Left ventricle myocardium inferior (tissue), 1 donor: ENCODE measurements around the gene PNMT. TPM values are rescaled to one million over a fixed set of nuclear protein-coding genes. Genes with fewer than 3 reads are reported as not detected.

ENCODE experiments used
- DNase-seq: peaks from one replicate; pipeline ENCODE4 v3.0.0-alpha.2; 2020
- H3K27ac ChIP-seq: fragments of 200-600 bp; replicated peaks from 2 replicates; pipeline ENCODE4 v1.8.0; 2021
- H3K27me3 ChIP-seq: fragments of 200-600 bp; 2 replicates; pipeline ENCODE4 v1.8.0; 2021; ENCODE audit warnings: low read depth
- H3K36me3 ChIP-seq: fragments of 200-600 bp; 2 replicates; pipeline ENCODE4 v1.8.0; 2021
- H3K4me1 ChIP-seq: fragments of 200-600 bp; 2 replicates; pipeline ENCODE4 v1.8.0; 2021
- H3K4me3 ChIP-seq: fragments of 200-600 bp; 2 replicates; pipeline ENCODE4 v1.8.0; 2021; ENCODE audit warnings: mild to moderate bottlenecking, moderate library complexity
- H3K9me3 ChIP-seq: fragments of 200-600 bp; replicated peaks from 2 replicates; pipeline ENCODE4 v1.8.0; 2021
- intact Hi-C: fragments of 100-400 bp; cut with micrococcal nuclease; formaldehyde crosslinking; loops from one replicate; pipeline ENCODE4 v1.11.0; 2022
- long read RNA-seq: library from polyadenylated mRNA; unstranded; transcript quantifications from one replicate; pipeline ENCODE4 v2.0.0, GENCODE V29; 2021
- total RNA-seq: library from RNA; stranded (reverse); fragmentation: NEBNext Ultra II Directional; extraction: Animal tissue kit (Norgen Biotek cat#: 25700); gene quantifications from one replicate; pipeline ENCODE4 v1.2.1, GENCODE V29; 2021
- TF ChIP-seq, protein P1 (sequence below): fragments of 200-600 bp; IDR thresholded peaks from 2 replicates; pipeline ENCODE4 v1.8.0; 2021; ENCODE audit warnings: antibody characterized with exemption, mild to moderate bottlenecking, borderline replicate concordance
- donor health status: DM: no; HTN: yes; CAD: no; lungs with severe emphysema.

Gene PNMT, protein sequence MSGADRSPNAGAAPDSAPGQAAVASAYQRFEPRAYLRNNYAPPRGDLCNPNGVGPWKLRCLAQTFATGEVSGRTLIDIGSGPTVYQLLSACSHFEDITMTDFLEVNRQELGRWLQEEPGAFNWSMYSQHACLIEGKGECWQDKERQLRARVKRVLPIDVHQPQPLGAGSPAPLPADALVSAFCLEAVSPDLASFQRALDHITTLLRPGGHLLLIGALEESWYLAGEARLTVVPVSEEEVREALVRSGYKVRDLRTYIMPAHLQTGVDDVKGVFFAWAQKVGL
- total RNA-seq: 7.6 TPM
- long read RNA-seq, partial matches to known transcripts: 1 of 3 reads
- long read RNA-seq, other reads (novel, unspliced or antisense): 1 of 3 reads

DNA sequence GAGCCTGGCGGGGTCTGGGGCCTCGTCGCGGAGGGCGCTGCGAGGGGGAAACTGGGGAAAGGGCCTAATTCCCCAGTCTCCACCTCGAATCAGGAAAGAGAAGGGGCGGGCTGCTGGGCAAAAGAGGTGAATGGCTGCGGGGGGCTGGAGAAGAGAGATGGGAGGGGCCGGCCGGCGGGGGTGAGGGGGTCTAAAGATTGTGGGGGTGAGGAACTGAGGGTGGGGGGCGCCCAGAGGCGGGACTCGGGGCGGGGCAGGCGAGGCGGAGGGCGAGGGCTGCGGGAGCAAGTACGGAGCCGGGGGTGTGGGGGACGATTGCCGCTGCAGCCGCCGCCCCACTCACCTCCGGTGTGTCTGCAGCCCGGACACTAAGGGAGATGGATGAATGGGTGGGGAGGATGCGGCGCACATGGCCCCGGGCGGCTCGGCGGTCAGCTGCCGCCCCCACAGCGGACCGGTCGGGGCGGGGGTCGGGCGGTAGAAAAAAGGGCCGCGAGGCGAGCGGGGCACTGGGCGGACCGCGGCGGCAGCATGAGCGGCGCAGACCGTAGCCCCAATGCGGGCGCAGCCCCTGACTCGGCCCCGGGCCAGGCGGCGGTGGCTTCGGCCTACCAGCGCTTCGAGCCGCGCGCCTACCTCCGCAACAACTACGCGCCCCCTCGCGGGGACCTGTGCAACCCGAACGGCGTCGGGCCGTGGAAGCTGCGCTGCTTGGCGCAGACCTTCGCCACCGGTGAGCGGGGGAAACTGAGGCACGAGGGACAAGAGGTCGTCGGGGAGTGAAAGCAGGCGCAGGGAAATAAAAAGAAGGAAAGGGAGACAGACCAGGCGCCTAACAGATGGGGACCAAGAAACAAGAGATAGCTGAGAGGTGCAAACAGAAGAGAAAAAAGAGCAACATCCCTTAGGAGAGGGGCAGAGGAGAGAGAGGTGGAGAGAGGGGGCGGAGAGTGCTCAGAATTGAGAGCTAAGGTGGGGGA, at the start of gene PNMT:
TSS of gene PNMT (plus strand) at position 509 of the 980 bp plus-strand sequence. CDS start at position 532, 23 bp downstream.
- intact Hi-C loops: no loop called here
- DNase-seq: peak; percentile 79
- TF ChIP-seq, protein P1, sequence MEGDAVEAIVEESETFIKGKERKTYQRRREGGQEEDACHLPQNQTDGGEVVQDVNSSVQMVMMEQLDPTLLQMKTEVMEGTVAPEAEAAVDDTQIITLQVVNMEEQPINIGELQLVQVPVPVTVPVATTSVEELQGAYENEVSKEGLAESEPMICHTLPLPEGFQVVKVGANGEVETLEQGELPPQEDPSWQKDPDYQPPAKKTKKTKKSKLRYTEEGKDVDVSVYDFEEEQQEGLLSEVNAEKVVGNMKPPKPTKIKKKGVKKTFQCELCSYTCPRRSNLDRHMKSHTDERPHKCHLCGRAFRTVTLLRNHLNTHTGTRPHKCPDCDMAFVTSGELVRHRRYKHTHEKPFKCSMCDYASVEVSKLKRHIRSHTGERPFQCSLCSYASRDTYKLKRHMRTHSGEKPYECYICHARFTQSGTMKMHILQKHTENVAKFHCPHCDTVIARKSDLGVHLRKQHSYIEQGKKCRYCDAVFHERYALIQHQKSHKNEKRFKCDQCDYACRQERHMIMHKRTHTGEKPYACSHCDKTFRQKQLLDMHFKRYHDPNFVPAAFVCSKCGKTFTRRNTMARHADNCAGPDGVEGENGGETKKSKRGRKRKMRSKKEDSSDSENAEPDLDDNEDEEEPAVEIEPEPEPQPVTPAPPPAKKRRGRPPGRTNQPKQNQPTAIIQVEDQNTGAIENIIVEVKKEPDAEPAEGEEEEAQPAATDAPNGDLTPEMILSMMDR: peak; percentile 79

DNA sequence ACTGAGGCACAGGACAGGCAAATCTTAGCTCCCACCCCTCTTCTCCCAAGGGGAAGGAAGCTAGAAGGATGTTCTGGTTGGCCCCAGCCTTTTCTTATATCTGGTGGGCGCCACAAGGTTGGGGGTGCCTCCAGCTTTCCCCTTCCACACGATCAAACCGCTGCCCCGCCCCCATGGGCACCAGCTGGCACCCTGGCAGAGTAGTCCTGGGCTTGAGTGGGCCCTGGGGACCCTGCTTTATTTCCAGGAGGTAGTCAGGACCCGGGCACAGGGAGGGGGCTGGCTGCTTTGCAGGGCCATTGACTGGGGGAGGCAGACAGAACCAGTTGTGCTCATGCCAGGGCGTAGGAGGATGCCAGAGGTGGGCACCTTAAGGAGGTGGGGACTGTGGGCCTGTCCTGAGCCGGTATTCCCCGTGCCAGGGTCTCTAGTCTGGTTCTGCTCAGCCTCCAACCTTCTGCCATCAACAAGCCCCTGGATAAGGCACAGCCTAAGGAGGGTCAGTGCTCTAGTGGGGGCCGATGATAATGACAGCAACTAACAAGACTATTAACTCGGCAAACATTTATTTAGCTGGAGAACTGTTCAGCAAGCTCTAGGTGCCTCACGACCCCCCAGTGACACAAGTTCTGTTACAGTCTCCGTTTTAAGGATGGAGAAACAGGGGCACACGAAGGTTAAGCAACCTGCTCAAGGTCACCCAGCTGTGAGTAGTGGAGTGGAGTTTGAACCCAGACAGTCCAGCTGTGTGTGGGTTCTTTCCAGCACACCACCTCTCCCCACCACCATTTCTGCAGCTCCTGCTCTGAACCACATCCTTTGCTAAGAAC, 49.1 kb upstream of the PNMT start:
- H3K4me3 ChIP-seq: peak overlapping the region; percentile 70
- H3K4me1 ChIP-seq: peaks cover 27% of the 10 kb centered on the region
- H3K27me3 ChIP-seq: peaks cover 33% of the 10 kb centered on the region
- H3K36me3 ChIP-seq: no peaks in the 10 kb centered on the region
- TF ChIP-seq, protein P1: no peak
- DNase-seq: no peak
- H3K9me3 ChIP-seq: no peaks in the 10 kb centered on the region
- no peak overlapping the region for H3K27ac ChIP-seq
- intact Hi-C loops: no loop called here

More for the DNA sequence above, at the start of gene PNMT:
- peak within 1 kb of the TSS; percentile 97 for H3K27ac ChIP-seq
- peaks cover 95% of the 10 kb centered on the region for H3K4me1 ChIP-seq
- no peaks in the 10 kb centered on the region for H3K36me3 ChIP-seq
- peak within 1 kb of the TSS; percentile 76 for H3K4me3 ChIP-seq
- H3K27me3 ChIP-seq: peaks cover 42% of the 10 kb centered on the region
- no peaks in the 10 kb centered on the region for H3K9me3 ChIP-seq

DNA sequence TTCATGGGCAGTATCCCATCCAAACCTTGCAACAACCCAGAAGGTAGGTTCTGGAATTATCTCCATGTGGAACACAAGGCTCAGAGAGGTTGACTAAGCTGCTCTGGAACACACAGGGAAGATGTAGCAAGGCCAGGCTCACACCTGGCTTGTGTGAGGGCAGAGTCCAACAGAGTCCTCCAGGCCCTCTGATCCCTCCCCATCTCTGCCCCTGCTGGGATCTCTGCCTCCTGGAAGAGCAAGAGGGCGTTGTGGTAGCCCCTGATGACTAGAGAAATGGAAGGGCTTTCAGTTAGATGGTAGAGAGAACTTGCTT, 48.5 kb upstream of the PNMT start:
- TF ChIP-seq, protein P1: no peak
- H3K4me3 ChIP-seq: no peak overlapping the region
- H3K36me3 ChIP-seq: no peaks in the 10 kb centered on the region
- intact Hi-C loops: loop anchor here (5.0 kb wide), 1 partner anchor 72 kb away; no protein-coding TSS in a partner anchor
- peaks cover 27% of the 10 kb centered on the region for H3K4me1 ChIP-seq
- H3K27ac ChIP-seq: no peak overlapping the region
- DNase-seq: no peak
- H3K9me3 ChIP-seq: no peaks in the 10 kb centered on the region
- H3K27me3 ChIP-seq: peaks cover 33% of the 10 kb centered on the region

DNA sequence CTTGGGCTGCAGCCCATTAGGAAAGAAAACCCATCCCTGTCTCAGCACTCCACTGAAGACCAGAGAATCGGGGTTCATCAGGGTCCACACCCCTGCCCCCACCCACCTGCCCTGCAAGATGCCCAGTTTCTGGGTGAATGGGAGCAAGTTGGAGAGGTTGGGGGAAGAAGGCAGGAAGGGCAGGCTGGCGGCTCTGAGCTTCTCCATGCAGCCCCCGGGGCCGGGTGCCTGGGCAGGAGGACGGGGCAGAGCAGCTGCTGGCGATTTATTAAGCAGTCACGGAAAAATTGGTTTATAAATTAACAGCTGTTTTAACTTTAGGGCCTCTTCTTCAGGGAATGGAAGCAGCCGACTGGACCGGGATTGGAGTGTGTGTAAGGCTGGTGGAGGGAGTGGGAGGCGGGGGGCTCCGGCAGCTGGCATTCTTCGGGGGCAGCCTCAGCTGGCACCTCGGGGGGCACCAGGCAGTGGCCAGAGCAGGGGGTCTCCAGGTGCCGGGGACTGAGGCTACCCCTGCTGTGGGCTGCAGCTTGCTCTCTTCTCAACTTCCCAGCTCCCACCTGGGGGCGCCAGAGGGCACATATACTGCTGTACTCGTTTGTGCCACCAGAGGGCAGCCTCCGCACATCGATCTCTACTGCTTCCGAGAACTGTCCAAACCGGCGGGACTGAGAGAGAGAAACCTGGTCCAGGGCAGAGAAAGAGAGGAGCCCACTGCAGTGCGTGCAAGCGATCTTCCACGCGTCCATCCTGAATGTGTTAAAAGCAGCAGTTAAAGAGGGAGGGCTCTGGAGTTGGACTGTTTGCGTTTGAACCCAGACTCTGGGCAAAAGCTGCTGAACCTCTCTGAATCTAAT, 46.5 kb upstream of the PNMT start:
- TF ChIP-seq, protein P1: peak; percentile 100

More for the DNA sequence above, 46.5 kb upstream of the PNMT start:
- H3K27me3 ChIP-seq: peaks cover 35% of the 10 kb centered on the region
- no peaks in the 10 kb centered on the region for H3K36me3 ChIP-seq
- peaks cover 31% of the 10 kb centered on the region for H3K4me1 ChIP-seq
- no peak overlapping the region for H3K4me3 ChIP-seq
- no peaks in the 10 kb centered on the region for H3K9me3 ChIP-seq
- peak; percentile 85 for DNase-seq
- no peak overlapping the region for H3K27ac ChIP-seq
- intact Hi-C loops: loop anchor here (5.0 kb wide), 1 partner anchor 74 kb away; no protein-coding TSS in a partner anchor
